ENCODE results near the gene PICALM. TPM values are rescaled to one million over a fixed set of nuclear protein-coding genes. Genes with fewer than 3 reads are reported as not detected.
A peak's percentile ranks its signal among the peaks of the same experiment; 100 is the strongest.

Gene PICALM
- total and polyA plus RNA-seq, 2 of the 13 experiments (the other 11 are each of a cell fraction or from before 2014, with no cell fraction given): 97.6 to 154 TPM

DNA sequence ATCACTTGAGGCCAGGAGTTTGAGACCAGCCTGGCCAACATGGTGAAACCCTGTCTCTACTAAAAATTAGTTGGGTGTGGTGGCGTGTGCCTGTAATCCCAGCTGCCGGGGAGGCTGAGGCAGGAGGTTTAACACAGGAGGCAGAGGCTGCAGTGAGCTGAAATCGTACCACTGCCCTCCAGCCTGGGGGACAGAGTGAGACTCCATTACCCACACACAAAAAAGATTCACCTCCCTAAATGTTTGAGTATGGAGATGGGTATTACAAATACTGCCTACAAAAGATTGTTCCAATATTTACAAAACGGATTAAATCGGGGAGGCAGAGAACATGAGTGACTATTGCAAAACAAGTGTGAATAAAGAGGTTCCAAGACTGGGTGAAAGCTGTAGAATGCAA lies 98.3 kb downstream of the PICALM start (continued):
- TF ChIP-seq, protein P1, sequence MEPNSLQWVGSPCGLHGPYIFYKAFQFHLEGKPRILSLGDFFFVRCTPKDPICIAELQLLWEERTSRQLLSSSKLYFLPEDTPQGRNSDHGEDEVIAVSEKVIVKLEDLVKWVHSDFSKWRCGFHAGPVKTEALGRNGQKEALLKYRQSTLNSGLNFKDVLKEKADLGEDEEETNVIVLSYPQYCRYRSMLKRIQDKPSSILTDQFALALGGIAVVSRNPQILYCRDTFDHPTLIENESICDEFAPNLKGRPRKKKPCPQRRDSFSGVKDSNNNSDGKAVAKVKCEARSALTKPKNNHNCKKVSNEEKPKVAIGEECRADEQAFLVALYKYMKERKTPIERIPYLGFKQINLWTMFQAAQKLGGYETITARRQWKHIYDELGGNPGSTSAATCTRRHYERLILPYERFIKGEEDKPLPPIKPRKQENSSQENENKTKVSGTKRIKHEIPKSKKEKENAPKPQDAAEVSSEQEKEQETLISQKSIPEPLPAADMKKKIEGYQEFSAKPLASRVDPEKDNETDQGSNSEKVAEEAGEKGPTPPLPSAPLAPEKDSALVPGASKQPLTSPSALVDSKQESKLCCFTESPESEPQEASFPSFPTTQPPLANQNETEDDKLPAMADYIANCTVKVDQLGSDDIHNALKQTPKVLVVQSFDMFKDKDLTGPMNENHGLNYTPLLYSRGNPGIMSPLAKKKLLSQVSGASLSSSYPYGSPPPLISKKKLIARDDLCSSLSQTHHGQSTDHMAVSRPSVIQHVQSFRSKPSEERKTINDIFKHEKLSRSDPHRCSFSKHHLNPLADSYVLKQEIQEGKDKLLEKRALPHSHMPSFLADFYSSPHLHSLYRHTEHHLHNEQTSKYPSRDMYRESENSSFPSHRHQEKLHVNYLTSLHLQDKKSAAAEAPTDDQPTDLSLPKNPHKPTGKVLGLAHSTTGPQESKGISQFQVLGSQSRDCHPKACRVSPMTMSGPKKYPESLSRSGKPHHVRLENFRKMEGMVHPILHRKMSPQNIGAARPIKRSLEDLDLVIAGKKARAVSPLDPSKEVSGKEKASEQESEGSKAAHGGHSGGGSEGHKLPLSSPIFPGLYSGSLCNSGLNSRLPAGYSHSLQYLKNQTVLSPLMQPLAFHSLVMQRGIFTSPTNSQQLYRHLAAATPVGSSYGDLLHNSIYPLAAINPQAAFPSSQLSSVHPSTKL (CRISPR knock-in tag; IDR thresholded peaks at IDR 0.05): peak; percentile 88
- TF ChIP-seq MED1 (CRISPR knock-in tag; IDR thresholded peaks at IDR 0.05) (peak; percentile 14; the same call in 1 of the 2 replicates), GFI1 (CRISPR knock-in tag; IDR thresholded peaks at IDR 0.05; ENCODE audit: borderline replicate concordance) (peak; percentile 65), SOX6 (IDR thresholded peaks at IDR 0.05) (no peak), SOX6 (CRISPR knock-in tag; IDR thresholded peaks at IDR 0.05) (peak; percentile 82), FOXJ3 (CRISPR knock-in tag; IDR thresholded peaks at IDR 0.05; ENCODE audit: borderline replicate concordance) (peak; percentile 57; the same call in 1 of the 2 replicates), TBX2 (CRISPR knock-in tag; IDR thresholded peaks at IDR 0.05; ENCODE audit: borderline replicate concordance) (peak; percentile 75; the same call in 1 of the 2 replicates), KAT8 (CRISPR knock-in tag; IDR thresholded peaks at IDR 0.05) (peak; percentile 35; the same call in 1 of the 2 replicates)
- TF ChIP-seq, protein P2, sequence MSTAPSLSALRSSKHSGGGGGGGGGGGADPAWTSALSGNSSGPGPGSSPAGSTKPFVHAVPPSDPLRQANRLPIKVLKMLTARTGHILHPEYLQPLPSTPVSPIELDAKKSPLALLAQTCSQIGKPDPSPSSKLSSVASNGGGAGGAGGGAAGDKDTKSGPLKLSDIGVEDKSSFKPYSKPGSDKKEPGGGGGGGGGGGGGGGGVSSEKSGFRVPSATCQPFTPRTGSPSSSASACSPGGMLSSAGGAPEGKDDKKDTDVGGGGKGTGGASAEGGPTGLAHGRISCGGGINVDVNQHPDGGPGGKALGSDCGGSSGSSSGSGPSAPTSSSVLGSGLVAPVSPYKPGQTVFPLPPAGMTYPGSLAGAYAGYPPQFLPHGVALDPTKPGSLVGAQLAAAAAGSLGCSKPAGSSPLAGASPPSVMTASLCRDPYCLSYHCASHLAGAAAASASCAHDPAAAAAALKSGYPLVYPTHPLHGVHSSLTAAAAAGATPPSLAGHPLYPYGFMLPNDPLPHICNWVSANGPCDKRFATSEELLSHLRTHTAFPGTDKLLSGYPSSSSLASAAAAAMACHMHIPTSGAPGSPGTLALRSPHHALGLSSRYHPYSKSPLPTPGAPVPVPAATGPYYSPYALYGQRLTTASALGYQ (CRISPR knock-in tag; IDR thresholded peaks at IDR 0.05): peak; percentile 74
